Neutrophil (primary cell): Measurements from ENCODE around the gene EGFR.

Source experiments
- H3K27ac ChIP-seq: fragments of 200-600 bp; sonication (generic); 2 replicates; pipeline ENCODE4 v1.5.1; 2016; ENCODE audit warnings: mild to moderate bottlenecking, moderate library complexity
- H3K27me3 ChIP-seq: fragments of 200-600 bp; sonication (generic); 2 replicates; pipeline ENCODE4 v1.6.0; 2016; ENCODE audit warnings: mild to moderate bottlenecking
- H3K36me3 ChIP-seq: fragments of 200-600 bp; sonication (generic); 2 replicates; pipeline ENCODE4 v1.5.1; 2017
- H3K4me1 ChIP-seq, 2 experiments: fragments of 200-600 bp in 1 of 2; sonication (generic) in 1 of 2; 1 replicate in 1 of 2; 2 replicates in 1 of 2; pipeline versions ENCODE4 v1.5.1 to v1.6.1; 2013 to 2016; ENCODE audit warnings: low read depth in 1 of 2, low read length in 1 of 2, mild to moderate bottlenecking in 1 of 2, moderate library complexity in 1 of 2; ENCODE audit not compliant: control insufficient read depth in 1 of 2, insufficient read depth in 1 of 2
- H3K4me3 ChIP-seq, 2 experiments: fragments of 200-600 bp in 1 of 2; sonication (generic) in 1 of 2; 1 replicate in 1 of 2; 2 replicates in 1 of 2; pipeline ENCODE4 v1.5.1; 2013 to 2016; ENCODE audit warnings: low read depth in 1 of 2, low read length in 1 of 2, mild to moderate bottlenecking in 1 of 2, moderate library complexity in 1 of 2
- H3K9me3 ChIP-seq: fragments of 200-600 bp; sonication (generic); 2 replicates; pipeline ENCODE4 v1.5.1; 2016
- CTCF ChIP-seq: fragments of 200-600 bp; sonication (generic); IDR thresholded peaks from 2 replicates; pipeline ENCODE4 v1.5.1; 2016; ENCODE audit warnings: antibody characterized with exemption

EGFR gene

GRCh38 chr7:55088620-55089019, 69.8 kb downstream of the EGFR start:
- TF ChIP-seq CTCF, result no peak
- H3K36me3 ChIP-seq, result no peaks in the 10 kb centered on the region

GRCh38 chr7:55092186-55092974, 73.6 kb downstream of the EGFR start:
- no peaks in the 10 kb centered on the region for H3K36me3 ChIP-seq
- H3K27ac ChIP-seq, result no peak overlapping the region
- no peaks in the 10 kb centered on the region for H3K27me3 ChIP-seq
- no peaks in the 10 kb centered on the region for H3K9me3 ChIP-seq
- H3K4me3 ChIP-seq, result no peak overlapping the region
- TF ChIP-seq CTCF, result no peak
- H3K4me1 ChIP-seq, result no peaks in the 10 kb centered on the region

More at GRCh38 chr7:55088620-55089019, 69.8 kb downstream of the EGFR start:
- Histone ChIP-seq H3K27ac (no peak overlapping the region), H3K27me3 (no peaks in the 10 kb centered on the region), H3K4me1 (no peaks in the 10 kb centered on the region), H3K4me3 (no peak overlapping the region), H3K9me3 (no peaks in the 10 kb centered on the region)

- TF ChIP-seq CTCF, result no peak
- no peaks in the 10 kb centered on the region for H3K9me3 ChIP-seq
- H3K27ac ChIP-seq, result no peak overlapping the region
- no peaks in the 10 kb centered on the region for H3K4me1 ChIP-seq
- no peaks in the 10 kb centered on the region for H3K36me3 ChIP-seq
- no peaks in the 10 kb centered on the region for H3K27me3 ChIP-seq
- no peak overlapping the region for H3K4me3 ChIP-seq
Observed at GRCh38 chr7:55092975-55093373, 74.2 kb downstream of the EGFR start.

- Histone ChIP-seq H3K4me3 (no peak overlapping the region), H3K4me1 (no peaks in the 10 kb centered on the region), H3K9me3 (no peaks in the 10 kb centered on the region), H3K27me3 (no peaks in the 10 kb centered on the region), H3K27ac (no peak overlapping the region), H3K36me3 (no peaks in the 10 kb centered on the region)
- TF ChIP-seq CTCF, result no peak
Observed at GRCh38 chr7:55093674-55094073, 74.9 kb downstream of the EGFR start.

GRCh38 chr7:55094092-55094690, 75.4 kb downstream of the EGFR start:
- Histone ChIP-seq H3K4me3 (no peak overlapping the region), H3K27ac (no peak overlapping the region), H3K4me1 (no peaks in the 10 kb centered on the region)

More at GRCh38 chr7:55094092-55094690, 75.4 kb downstream of the EGFR start:
- TF ChIP-seq CTCF, result no peak
- no peaks in the 10 kb centered on the region for H3K27me3 ChIP-seq
- no peaks in the 10 kb centered on the region for H3K9me3 ChIP-seq
- no peaks in the 10 kb centered on the region for H3K36me3 ChIP-seq
